Measurements from ENCODE around the gene AP3B1.

Gene AP3B1

GRCh38 chr5:78279194-78279593, 15.3 kb downstream of the AP3B1 start:
- TF ChIP-seq CTCF (IDR thresholded peaks at IDR 0.05): no peak
- Histone ChIP-seq H3K79me2 (peaks cover 15% of the 10 kb centered on the region), H3K36me3 (ENCODE audit: control insufficient read depth, insufficient read depth, low read length) (no peaks in the 10 kb centered on the region), H3K4me2 (ENCODE audit: low read length) (no peak overlapping the region), H3K9ac (no peak overlapping the region), H3K27me3 (ENCODE audit: control insufficient read depth, insufficient read depth, low read length) (no peaks in the 10 kb centered on the region), H2AFZ (no peak overlapping the region), H3K4me3 (ENCODE audit: low read depth, low read length) (no peak overlapping the region), H3K27ac (no peak overlapping the region), H3K9me3 (ENCODE audit: control insufficient read depth, low read length) (no peaks in the 10 kb centered on the region), H3K4me1 (peaks cover 3% of the 10 kb centered on the region)

DNA sequence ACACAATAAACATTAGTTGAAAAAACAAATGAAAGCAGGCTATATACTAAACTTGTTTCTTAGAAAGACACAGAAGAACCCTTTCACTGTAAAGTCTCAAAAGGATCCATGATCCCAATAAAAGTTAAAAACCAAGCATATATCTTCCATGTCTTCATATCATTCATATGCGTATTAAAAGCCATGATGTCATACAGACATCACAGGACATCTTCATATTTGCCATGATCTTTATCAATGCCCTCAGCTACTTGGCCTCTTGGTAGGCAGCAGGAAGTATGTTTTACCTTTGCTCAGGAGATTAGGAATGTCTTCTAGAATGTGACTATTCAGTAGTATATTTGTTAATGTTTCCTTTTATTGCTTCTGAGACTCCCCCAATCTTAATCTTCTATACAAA, 16.8 kb downstream of the AP3B1 start:
- H3K4me2 ChIP-seq (ENCODE audit: low read length): no peak overlapping the region
- no peaks in the 10 kb centered on the region for H3K27me3 ChIP-seq (ENCODE audit: control insufficient read depth, insufficient read depth, low read length)
- peaks cover 10% of the 10 kb centered on the region for H3K4me1 ChIP-seq
- peaks cover 15% of the 10 kb centered on the region for H3K79me2 ChIP-seq
- no peak overlapping the region for H3K27ac ChIP-seq
- no peaks in the 10 kb centered on the region for H3K36me3 ChIP-seq (ENCODE audit: control insufficient read depth, insufficient read depth, low read length)
- no peak overlapping the region for H2AFZ ChIP-seq
- TF ChIP-seq CTCF (IDR thresholded peaks at IDR 0.05): no peak
- H3K4me3 ChIP-seq (ENCODE audit: low read depth, low read length): no peak overlapping the region
- no peaks in the 10 kb centered on the region for H3K9me3 ChIP-seq (ENCODE audit: control insufficient read depth, low read length)
- H3K9ac ChIP-seq: no peak overlapping the region

DNA sequence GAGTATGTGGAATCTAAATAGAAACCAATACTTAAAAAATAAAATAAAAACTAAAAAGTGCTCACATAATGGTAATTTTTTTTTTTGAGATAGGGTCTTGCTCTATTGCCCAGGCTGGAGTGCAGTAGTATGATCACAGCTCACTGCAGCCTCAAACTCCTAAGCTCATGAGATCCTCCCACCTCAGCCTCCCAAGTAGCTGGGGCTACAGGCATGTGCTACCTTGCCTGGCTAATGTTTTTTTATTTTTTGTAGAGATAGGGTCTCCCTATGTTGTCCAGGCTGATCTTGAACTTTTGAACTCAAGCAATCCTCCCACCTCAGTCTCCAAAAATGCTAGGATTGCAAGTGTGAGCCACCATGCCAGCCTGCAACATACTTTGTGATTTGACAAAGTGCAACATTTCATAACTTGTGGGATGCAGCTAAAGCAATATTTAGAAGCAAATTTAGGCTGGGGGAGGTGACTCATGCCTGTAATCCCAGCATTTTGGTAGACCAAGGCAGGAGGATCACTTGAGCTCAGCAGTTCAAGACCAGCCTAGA, 18.4 kb downstream of the AP3B1 start:
- H2AFZ ChIP-seq: no peak overlapping the region
- no peaks in the 10 kb centered on the region for H3K36me3 ChIP-seq (ENCODE audit: control insufficient read depth, insufficient read depth, low read length)
- no peak overlapping the region for H3K27ac ChIP-seq
- no peak overlapping the region for H3K9ac ChIP-seq
- H3K27me3 ChIP-seq (ENCODE audit: control insufficient read depth, insufficient read depth, low read length): no peaks in the 10 kb centered on the region
- peaks cover 15% of the 10 kb centered on the region for H3K79me2 ChIP-seq
- H3K4me3 ChIP-seq (ENCODE audit: low read depth, low read length): no peak overlapping the region
- no peak for TF ChIP-seq CTCF (IDR thresholded peaks at IDR 0.05)
- H3K9me3 ChIP-seq (ENCODE audit: control insufficient read depth, low read length): no peaks in the 10 kb centered on the region
- peaks cover 10% of the 10 kb centered on the region for H3K4me1 ChIP-seq
- H3K4me2 ChIP-seq (ENCODE audit: low read length): no peak overlapping the region

DNA sequence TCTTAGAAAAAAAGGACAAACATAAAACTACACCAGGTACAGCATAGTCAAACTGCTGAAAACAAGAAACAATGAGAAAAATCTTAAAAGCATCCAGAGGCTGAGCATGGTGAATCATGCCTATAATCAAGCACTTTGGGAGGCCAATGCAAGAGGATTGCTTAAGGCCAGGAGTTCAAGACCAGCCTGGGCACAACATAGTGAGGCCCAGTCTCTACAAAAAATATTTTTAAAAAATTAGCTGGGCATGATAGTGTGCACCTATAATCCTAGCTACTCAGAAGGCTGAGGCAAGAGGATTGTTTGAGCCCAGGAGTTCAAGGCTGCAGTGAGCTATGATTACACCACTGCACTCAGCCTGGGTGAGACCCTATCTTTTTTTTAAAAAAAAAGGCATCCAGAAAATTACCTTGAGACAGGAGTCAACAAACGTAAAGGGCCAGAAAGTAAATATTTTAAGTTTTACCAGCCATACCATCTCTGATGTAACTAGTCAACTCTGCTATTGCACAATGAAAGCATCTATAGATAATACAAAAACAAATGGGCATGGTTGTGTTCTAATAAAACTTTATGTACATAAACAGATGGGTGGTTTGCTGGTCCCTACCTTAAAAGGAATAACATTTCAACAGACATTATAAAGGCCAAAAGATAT, 19.8 kb downstream of the AP3B1 start:
- H3K27ac ChIP-seq: no peak overlapping the region
- H3K27me3 ChIP-seq (ENCODE audit: control insufficient read depth, insufficient read depth, low read length): no peaks in the 10 kb centered on the region
- peaks cover 10% of the 10 kb centered on the region for H3K4me1 ChIP-seq
- H3K79me2 ChIP-seq: peaks cover 15% of the 10 kb centered on the region
- no peak overlapping the region for H3K4me2 ChIP-seq (ENCODE audit: low read length)
- no peak overlapping the region for H2AFZ ChIP-seq
- H3K36me3 ChIP-seq (ENCODE audit: control insufficient read depth, insufficient read depth, low read length): no peaks in the 10 kb centered on the region
- H3K9me3 ChIP-seq (ENCODE audit: control insufficient read depth, low read length): no peaks in the 10 kb centered on the region
- no peak overlapping the region for H3K9ac ChIP-seq
- no peak for TF ChIP-seq CTCF (IDR thresholded peaks at IDR 0.05)
- H3K4me3 ChIP-seq (ENCODE audit: low read depth, low read length): no peak overlapping the region

DNA sequence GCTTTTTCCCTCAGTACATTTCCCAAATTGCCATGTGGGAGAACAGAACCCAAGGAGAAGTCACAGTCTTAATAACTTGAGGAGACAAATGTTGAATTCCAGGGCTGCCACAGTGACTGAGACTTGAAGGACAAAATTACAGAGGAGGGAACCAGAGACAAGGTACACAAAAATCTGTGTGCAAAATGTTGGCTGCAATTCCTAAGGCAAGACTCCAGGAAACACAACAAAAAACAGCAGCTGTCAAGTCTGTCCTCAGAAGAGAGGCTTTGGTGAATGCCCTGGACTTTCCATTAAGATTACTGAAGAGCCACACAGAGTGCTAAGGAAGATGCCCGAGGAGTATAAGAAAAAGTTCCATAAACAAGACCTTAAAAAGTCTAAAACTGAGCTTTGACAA, 21.1 kb downstream of the AP3B1 start:
- TF ChIP-seq CTCF (IDR thresholded peaks at IDR 0.05): no peak
- H3K36me3 ChIP-seq (ENCODE audit: control insufficient read depth, insufficient read depth, low read length): no peaks in the 10 kb centered on the region
- peaks cover 10% of the 10 kb centered on the region for H3K4me1 ChIP-seq
- no peaks in the 10 kb centered on the region for H3K9me3 ChIP-seq (ENCODE audit: control insufficient read depth, low read length)
- no peak overlapping the region for H3K4me2 ChIP-seq (ENCODE audit: low read length)
- H3K4me3 ChIP-seq (ENCODE audit: low read depth, low read length): no peak overlapping the region
- no peak overlapping the region for H2AFZ ChIP-seq
- no peak overlapping the region for H3K27ac ChIP-seq
- no peaks in the 10 kb centered on the region for H3K27me3 ChIP-seq (ENCODE audit: control insufficient read depth, insufficient read depth, low read length)
- H3K9ac ChIP-seq: no peak overlapping the region
- H3K79me2 ChIP-seq: peaks cover 11% of the 10 kb centered on the region

All from parathyroid adenoma (tissue), 2 donors.